Measurements from ENCODE around the gene SLC29A1. TPM values are rescaled to one million over a fixed set of nuclear protein-coding genes. Genes with fewer than 3 reads are reported as not detected.
A peak's percentile ranks its signal among the peaks of the same experiment; 100 is the strongest.

The SLC29A1 gene
- total and polyA plus RNA-seq, 4 donors, result 16.1 to 51.8 (median 27.2) TPM

DNA sequence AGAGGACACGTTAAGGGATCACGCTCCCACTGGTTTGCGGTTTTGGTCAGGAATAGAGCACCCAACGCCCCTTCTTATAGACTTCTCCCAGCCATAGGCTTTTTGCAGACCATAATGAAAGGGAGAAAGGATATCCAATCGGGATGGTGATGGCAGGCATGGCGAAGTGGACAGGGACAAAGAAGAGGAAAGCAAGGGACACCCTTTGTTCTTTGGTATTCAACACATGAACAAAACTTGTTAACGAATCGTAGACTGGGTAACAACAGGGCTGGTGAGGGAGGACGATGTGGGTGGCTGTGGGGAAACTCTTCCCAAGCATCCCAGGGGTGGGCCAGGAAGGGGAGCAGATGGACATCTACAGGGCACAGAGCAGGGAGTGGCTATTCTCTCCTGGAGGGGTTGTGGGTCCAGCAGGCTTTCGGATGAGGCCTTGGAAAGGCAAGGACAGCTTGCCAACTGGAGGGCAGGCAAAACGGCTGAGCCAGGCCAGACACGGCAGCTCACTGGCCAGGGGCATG is 22.1 kb downstream of the SLC29A1 start:
- Histone ChIP-seq H3K4me1 (ENCODE audit: control insufficient read depth, insufficient read depth, low read length) (peaks cover 16% of the 10 kb centered on the region), H3K27ac (ENCODE audit: low read depth, low read length) (peak overlapping the region; percentile 97), H3K9me3 (ENCODE audit: control insufficient read depth, insufficient read depth, low read length) (no peaks in the 10 kb centered on the region), H3K4me3 (ENCODE audit: low read depth, low read length) (peak overlapping the region; percentile 94), H3K27me3 (ENCODE audit: control insufficient read depth, insufficient read depth, low read length) (no peaks in the 10 kb centered on the region), H3K36me3 (ENCODE audit: control insufficient read depth, insufficient read depth, low read length) (peaks cover 19% of the 10 kb centered on the region)
- DNase-seq (ENCODE audit: low read depth in 4 of 6, low spot score in 6 of 6), result peak in 1 of 6 donors; percentile 12
- 28% methylated on average over 6 of the region's 12 CpGs for WGBS (ENCODE audit: insufficient coverage)

DNA sequence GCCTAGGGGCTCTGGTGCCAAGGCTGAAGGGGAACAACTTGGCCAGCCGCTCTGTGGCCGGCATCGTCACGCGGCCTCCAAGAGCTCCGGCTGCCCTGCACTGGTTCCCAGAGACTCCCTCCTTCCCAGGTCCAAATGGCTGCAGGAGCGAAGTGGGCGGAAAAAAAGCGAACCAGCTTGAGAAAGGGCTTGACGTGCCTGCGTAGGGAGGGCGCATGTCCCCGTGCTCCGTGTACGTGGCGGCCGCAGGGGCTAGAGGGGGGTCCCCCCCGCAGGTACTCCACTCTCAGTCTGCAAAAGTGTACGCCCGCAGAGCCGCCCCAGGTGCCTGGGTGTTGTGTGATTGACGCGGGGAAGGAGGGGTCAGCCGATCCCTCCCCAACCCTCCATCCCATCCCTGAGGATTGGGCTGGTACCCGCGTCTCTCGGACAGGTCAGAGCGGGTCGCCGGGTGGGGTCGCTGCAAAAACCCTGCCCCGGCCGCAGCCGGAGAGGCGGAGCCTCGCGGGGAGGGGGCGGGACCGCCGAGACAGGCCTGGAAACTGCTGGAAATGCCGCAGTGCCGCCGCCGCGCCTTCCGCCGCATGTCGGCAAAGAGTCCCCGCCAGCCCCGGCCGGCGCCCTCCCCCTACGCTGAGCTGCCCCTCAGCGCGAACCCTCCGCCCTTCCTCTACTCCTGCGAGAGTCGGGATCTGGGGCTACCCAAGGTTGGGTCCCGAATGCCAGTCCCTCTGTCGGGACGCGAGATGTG is 22.7 kb downstream of the SLC29A1 start:
- peak in 4 of 6 donors; percentile 79 to 96 (median 90) for DNase-seq (ENCODE audit: low read depth in 4 of 6, low spot score in 6 of 6)
- WGBS (ENCODE audit: insufficient coverage), result under 1% methylated on average over 55 of the region's 62 CpGs
- Histone ChIP-seq H3K4me3 (ENCODE audit: low read depth, low read length) (peak overlapping the region; percentile 94), H3K36me3 (ENCODE audit: control insufficient read depth, insufficient read depth, low read length) (peaks cover 23% of the 10 kb centered on the region), H3K9me3 (ENCODE audit: control insufficient read depth, insufficient read depth, low read length) (no peaks in the 10 kb centered on the region), H3K27me3 (ENCODE audit: control insufficient read depth, insufficient read depth, low read length) (no peaks in the 10 kb centered on the region), H3K4me1 (ENCODE audit: control insufficient read depth, insufficient read depth, low read length) (peaks cover 16% of the 10 kb centered on the region), H3K27ac (ENCODE audit: low read depth, low read length) (peak overlapping the region; percentile 97)

GRCh38 chr6:44246663-44247337 is 23.4 kb downstream of the SLC29A1 start, which contains the start of gene HSP90AB1:
TSS of gene HSP90AB1 (plus strand) at chr6:44247101. CDS start at chr6:44248630, 1,529 bp downstream.
- peak in 3 of 6 donors; percentile 94 to 99 (median 98) for DNase-seq (ENCODE audit: low read depth in 4 of 6, low spot score in 6 of 6)
- Histone ChIP-seq H3K27ac (ENCODE audit: low read depth, low read length) (peak within 1 kb of the TSS; percentile 97), H3K27me3 (ENCODE audit: control insufficient read depth, insufficient read depth, low read length) (no peaks in the 10 kb centered on the region), H3K9me3 (ENCODE audit: control insufficient read depth, insufficient read depth, low read length) (no peaks in the 10 kb centered on the region), H3K4me3 (ENCODE audit: low read depth, low read length) (peak within 1 kb of the TSS; percentile 94), H3K36me3 (ENCODE audit: control insufficient read depth, insufficient read depth, low read length) (peaks cover 27% of the 10 kb centered on the region), H3K4me1 (ENCODE audit: control insufficient read depth, insufficient read depth, low read length) (peaks cover 16% of the 10 kb centered on the region)
- WGBS (ENCODE audit: insufficient coverage), result 0% methylated on average over 19 of the region's 34 CpGs

- peak overlapping the region; percentile 97 for H3K27ac ChIP-seq (ENCODE audit: low read depth, low read length)
- peaks cover 16% of the 10 kb centered on the region for H3K4me1 ChIP-seq (ENCODE audit: control insufficient read depth, insufficient read depth, low read length)
- peak overlapping the region; percentile 94 for H3K4me3 ChIP-seq (ENCODE audit: low read depth, low read length)
- H3K36me3 ChIP-seq (ENCODE audit: control insufficient read depth, insufficient read depth, low read length), result peaks cover 35% of the 10 kb centered on the region
- H3K9me3 ChIP-seq (ENCODE audit: control insufficient read depth, insufficient read depth, low read length), result no peaks in the 10 kb centered on the region
- no peaks in the 10 kb centered on the region for H3K27me3 ChIP-seq (ENCODE audit: control insufficient read depth, insufficient read depth, low read length)
- DNase-seq (ENCODE audit: low read depth in 4 of 6, low spot score in 6 of 6), result peak in 3 of 6 donors; percentile 72 to 93 (median 88)
- WGBS (ENCODE audit: insufficient coverage), result 0% methylated on average over 36 of the region's 52 CpGs
These were observed 24.2 kb downstream of the SLC29A1 start for GRCh38 chr6:44247338-44248302.

GRCh38 chr6:44248579-44248978 is 25.2 kb downstream of the SLC29A1 start:
- Histone ChIP-seq H3K9me3 (ENCODE audit: control insufficient read depth, insufficient read depth, low read length) (no peaks in the 10 kb centered on the region), H3K36me3 (ENCODE audit: control insufficient read depth, insufficient read depth, low read length) (peaks cover 44% of the 10 kb centered on the region), H3K4me1 (ENCODE audit: control insufficient read depth, insufficient read depth, low read length) (peaks cover 16% of the 10 kb centered on the region), H3K4me3 (ENCODE audit: low read depth, low read length) (peak overlapping the region; percentile 94), H3K27ac (ENCODE audit: low read depth, low read length) (no peak overlapping the region), H3K27me3 (ENCODE audit: control insufficient read depth, insufficient read depth, low read length) (no peaks in the 10 kb centered on the region)
- 67% methylated on average over 1 of the region's 1 CpG for WGBS (ENCODE audit: insufficient coverage)
- DNase-seq (ENCODE audit: low read depth in 4 of 6, low spot score in 6 of 6), result no peak

- DNase-seq (ENCODE audit: low read depth in 4 of 6, low spot score in 6 of 6), result no peak
- no peaks in the 10 kb centered on the region for H3K27me3 ChIP-seq (ENCODE audit: control insufficient read depth, insufficient read depth, low read length)
- H3K4me1 ChIP-seq (ENCODE audit: control insufficient read depth, insufficient read depth, low read length), result peaks cover 19% of the 10 kb centered on the region
- WGBS (ENCODE audit: insufficient coverage), result 93% methylated on average over 6 of the region's 9 CpGs
- no peaks in the 10 kb centered on the region for H3K9me3 ChIP-seq (ENCODE audit: control insufficient read depth, insufficient read depth, low read length)
- no peak overlapping the region for H3K27ac ChIP-seq (ENCODE audit: low read depth, low read length)
- peak overlapping the region; percentile 94 for H3K4me3 ChIP-seq (ENCODE audit: low read depth, low read length)
- peaks cover 49% of the 10 kb centered on the region for H3K36me3 ChIP-seq (ENCODE audit: control insufficient read depth, insufficient read depth, low read length)
These were observed 25.8 kb downstream of the SLC29A1 start for GRCh38 chr6:44249082-44249748.

- H3K9me3 ChIP-seq (ENCODE audit: control insufficient read depth, insufficient read depth, low read length), result no peaks in the 10 kb centered on the region
- no peak overlapping the region for H3K4me3 ChIP-seq (ENCODE audit: low read depth, low read length)
- H3K27ac ChIP-seq (ENCODE audit: low read depth, low read length), result no peak overlapping the region
- no peak for DNase-seq (ENCODE audit: low read depth in 4 of 6, low spot score in 6 of 6)
- peaks cover 28% of the 10 kb centered on the region for H3K4me1 ChIP-seq (ENCODE audit: control insufficient read depth, insufficient read depth, low read length)
- no peaks in the 10 kb centered on the region for H3K27me3 ChIP-seq (ENCODE audit: control insufficient read depth, insufficient read depth, low read length)
- H3K36me3 ChIP-seq (ENCODE audit: control insufficient read depth, insufficient read depth, low read length), result peaks cover 59% of the 10 kb centered on the region
- 94% methylated on average over 3 of the region's 6 CpGs for WGBS (ENCODE audit: insufficient coverage)
These were observed 26.8 kb downstream of the SLC29A1 start for GRCh38 chr6:44250067-44250717.

DNA sequence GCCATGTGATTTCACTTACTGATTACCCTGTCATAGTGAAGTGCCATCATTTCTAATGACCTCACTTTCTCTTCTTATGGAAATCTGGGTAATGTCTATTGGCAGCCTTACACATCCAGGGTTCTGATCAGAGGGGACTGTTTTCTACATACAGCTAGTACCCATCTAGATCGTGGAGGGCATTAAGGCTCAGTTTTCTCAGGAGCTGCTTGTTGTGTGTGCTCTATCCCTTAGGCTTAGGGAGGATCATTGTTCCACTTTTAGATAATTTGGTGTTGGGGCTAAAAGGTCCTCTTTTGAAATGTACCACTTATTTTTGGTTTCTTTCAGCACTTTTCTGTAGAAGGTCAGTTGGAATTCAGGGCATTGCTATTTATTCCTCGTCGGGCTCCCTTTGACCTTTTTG is 27.3 kb downstream of the SLC29A1 start:
- Histone ChIP-seq H3K27me3 (ENCODE audit: control insufficient read depth, insufficient read depth, low read length) (no peaks in the 10 kb centered on the region), H3K9me3 (ENCODE audit: control insufficient read depth, insufficient read depth, low read length) (no peaks in the 10 kb centered on the region), H3K4me1 (ENCODE audit: control insufficient read depth, insufficient read depth, low read length) (peaks cover 29% of the 10 kb centered on the region), H3K27ac (ENCODE audit: low read depth, low read length) (no peak overlapping the region), H3K4me3 (ENCODE audit: low read depth, low read length) (no peak overlapping the region), H3K36me3 (ENCODE audit: control insufficient read depth, insufficient read depth, low read length) (peaks cover 65% of the 10 kb centered on the region)
- WGBS (ENCODE audit: insufficient coverage), result no CpG with 5 or more reads among the region's 3 CpGs
- no peak for DNase-seq (ENCODE audit: low read depth in 4 of 6, low spot score in 6 of 6)

Measured in spinal cord (tissue), 10 donors.